K562 (cell line): Measurements from ENCODE around the gene PHEX. TPM values are rescaled to one million over a fixed set of nuclear protein-coding genes. Genes with fewer than 3 reads are reported as not detected.

Experiments
- ATAC-seq: fragments of 200-7000 bp; cut with Tn5 transposase; 3 replicates; pipeline ENCODE4 v1.9.1; 2020; ENCODE audit warnings: moderate library complexity
- BruUV-seq: library from RNA; stranded (reverse); fragments of 400-500 nt; replicated peaks from 2 replicates; lab custom pipeline; 2021; lab: Mats Ljungman, UMichigan
- CTCF ChIA-PET: fragments of 300-600 bp; formaldehyde crosslinking; extraction: SDS; loops from one replicate; lab custom pipeline; 2021; ENCODE audit warnings: low intra/inter-chr PET ratio; lab: Yijun Ruan, JAX
- POLR2A ChIA-PET: fragments of 300-600, 350-650 bp; sonication (Branson Sonifier 250); formaldehyde crosslinking; extraction: SDS; loops from one replicate; lab custom pipeline; 2021; ENCODE audit warnings: antibody characterized with exemption, inconsistent platforms; lab: Yijun Ruan, JAX
- DNase-seq, 4 experiments: peaks; one replicate each; pipeline versions ENCODE4 v3.0.0 to v3.0.0-alpha.2; 2011 to 2018; ENCODE audit warnings: low spot score in 3 of 4, mixed read lengths in 3 of 4; ENCODE audit errors: extremely low read depth in 1 of 4
- FAIRE-seq: peaks from 2 replicates; lab custom pipeline; 2011; peaks lifted over from hg19 to GRCh38; lab: Jason Lieb, UNC
- H2AFZ ChIP-seq: 2 replicates; pipeline ENCODE4 v1.6.0; 2011; ENCODE audit warnings: low read depth, low read length, control low read depth, inconsistent platforms
- H3K27ac ChIP-seq: fragments of 200-600 bp; 3 replicates; pipeline ENCODE4 v1.8.0; 2011; ENCODE audit warnings: low read depth, mild to moderate bottlenecking, control low read depth, inconsistent platforms, low read length, moderate library complexity, mixed read lengths; ENCODE audit errors: extremely low read depth
- H3K27me3 ChIP-seq, 2 experiments: fragments of 300-600 bp in 1 of 2; 2 replicates in 1 of 2; 3 replicates in 1 of 2; pipeline versions ENCODE4 v1.6.0 to v1.8.0; 2011; ENCODE audit warnings: inconsistent platforms in 2 of 2, low read length in 2 of 2, mild to moderate bottlenecking in 1 of 2, mixed read lengths in 1 of 2, moderate library complexity in 1 of 2; ENCODE audit not compliant: control insufficient read depth in 2 of 2, insufficient read depth in 2 of 2
- H3K36me3 ChIP-seq: fragments of 300-600 bp; 3 replicates; pipeline ENCODE4 v1.8.0; 2011; ENCODE audit warnings: mild to moderate bottlenecking, low read length, inconsistent platforms; ENCODE audit not compliant: control insufficient read depth, insufficient read depth
- H3K4me1 ChIP-seq, 2 experiments: fragments of 200-600 bp in 1 of 2; replicated peaks in 1 of 2; 2 replicates in 1 of 2; 3 replicates in 1 of 2; pipeline versions ENCODE4 v1.5.1 to v1.8.0; 2011; ENCODE audit warnings: inconsistent platforms in 2 of 2, low read length in 2 of 2, mild to moderate bottlenecking in 1 of 2, mixed read lengths in 1 of 2, moderate library complexity in 1 of 2; ENCODE audit not compliant: control insufficient read depth in 2 of 2, insufficient read depth in 2 of 2
- H3K4me2 ChIP-seq: 2 replicates; pipeline ENCODE4 v1.6.1; 2011; ENCODE audit warnings: low read length, control low read depth, inconsistent platforms, mixed read lengths; ENCODE audit not compliant: insufficient read depth
- H3K4me3 ChIP-seq: fragments of 200-600 bp; sonication (generic), shearing (Covaris generic); 2 replicates; pipeline ENCODE4 v1.5.1; 2016; ENCODE audit warnings: control low read depth, inconsistent platforms
- H3K79me2 ChIP-seq: fragments of 200-600 bp; 3 replicates; pipeline ENCODE4 v1.8.0; 2011; ENCODE audit warnings: low read length, inconsistent platforms; ENCODE audit not compliant: control insufficient read depth, insufficient read depth
- H3K9ac ChIP-seq, 2 experiments: 2 replicates each; pipeline versions ENCODE4 v1.6.0 to v1.6.1; 2011; ENCODE audit warnings: low read depth in 2 of 2, low read length in 2 of 2, control low read depth in 1 of 2, inconsistent platforms in 1 of 2, mild to moderate bottlenecking in 1 of 2, mixed read lengths in 1 of 2; ENCODE audit not compliant: insufficient read depth in 1 of 2
- H3K9me1 ChIP-seq: one replicate; pipeline ENCODE4 v1.6.0; 2011; ENCODE audit warnings: inconsistent platforms, mild to moderate bottlenecking, low read length, moderate library complexity; ENCODE audit not compliant: control insufficient read depth, insufficient read depth
- H3K9me3 ChIP-seq: replicated peaks from 2 replicates; pipeline ENCODE4 v1.5.1; 2011; ENCODE audit warnings: low read depth, low read length, inconsistent platforms; ENCODE audit not compliant: control insufficient read depth, insufficient read depth
- H4K20me1 ChIP-seq: replicated peaks from 2 replicates; pipeline ENCODE4 v1.6.1; 2011; ENCODE audit warnings: low read length, inconsistent platforms, mixed read lengths; ENCODE audit not compliant: control insufficient read depth, insufficient read depth
- BCL6 ChIP-seq: fragments of 250-450 bp; sonication (Bioruptor Pico); IDR thresholded peaks from 2 replicates; pipeline ENCODE4 v1.4.0; 2020
- C11orf30 ChIP-seq: fragments of 450-650 bp; IDR thresholded peaks from 2 replicates; pipeline ENCODE4 v1.6.1; 2016; ENCODE audit warnings: low read depth, mild to moderate bottlenecking
- CBX2 ChIP-seq: fragments of 200-600 bp; sonication (generic); IDR thresholded peaks from one replicate; pipeline ENCODE4 v1.6.1; 2012; ENCODE audit warnings: mild to moderate bottlenecking, low read length, inconsistent platforms; ENCODE audit not compliant: insufficient read depth, poor library complexity, severe bottlenecking
- CEBPB ChIP-seq: fragments of 450-650 bp; IDR thresholded peaks from 2 replicates; pipeline ENCODE4 v1.6.1; 2016; ENCODE audit warnings: missing genetic modification characterization, missing compliant biosample characterization
- CREBBP ChIP-seq: IDR thresholded peaks from one replicate; pipeline ENCODE4 v1.6.1; 2012; ENCODE audit warnings: low read depth, mild to moderate bottlenecking, control low read depth, inconsistent platforms, low read length
- EGR1 ChIP-seq: fragments of 450-650 bp; conservative IDR thresholded peaks from 2 replicates; pipeline ENCODE4 v1.6.1; 2017; ENCODE audit warnings: mild to moderate bottlenecking
- PTTG1 ChIP-seq: fragments of 450-650 bp; IDR thresholded peaks from 2 replicates; pipeline ENCODE4 v1.6.1; 2016; ENCODE audit warnings: low read depth, mild to moderate bottlenecking, missing genetic modification characterization, missing compliant biosample characterization
- WGBS: fragments of 100-300 bp; shearing (Covaris generic); methylation state at CpG from one replicate; pipeline ENCODE4 v1.1.6; 2016; ENCODE audit warnings: low coverage, mixed read lengths; ENCODE audit not compliant: insufficient coverage; ENCODE audit errors: missing lambda C conversion rate; 5-methylcytosine and 5-hydroxymethylcytosine counted together
- in situ Hi-C: fragments of 300-500 bp; cut with MboI; formaldehyde crosslinking; loops from 4 replicates; pipeline ENCODE4 v1.15.0; 2018; ENCODE audit warnings: inconsistent platforms, mixed read lengths
- intact Hi-C: fragments of 100-400 bp; cut with micrococcal nuclease; formaldehyde crosslinking; loops from 2 replicates; pipeline ENCODE4 v1.14.2; 2022
- polyA plus RNA-seq, 8 experiments: library from polyadenylated mRNA; depleted of rRNA in 4 of 8; stranded (reverse) in 5 of 8; unstranded in 3 of 8; fragments of >200 nt; fragmentation: Nextera tagmentation in 2 of 8; fragmentation: Illumina TruSeq in 1 of 8; extraction: Ambion mirVana in 2 of 8; extraction: Trizol in 1 of 8; gene quantifications; 2 replicates each; pipeline versions ENCODE4 v1.2.1 to v1.2.3, GENCODE V29; 2011 to 2014; ENCODE audit warnings: inconsistent platforms in 1 of 8, missing spikeins in 1 of 8
- total RNA-seq, 7 experiments: library from RNA; depleted of rRNA in 6 of 7; stranded (reverse); fragments of >200 nt in 6 of 7; fragmentation: Illumina TruSeq in 2 of 7; extraction: Trizol in 2 of 7; gene quantifications; 2 replicates each; pipeline versions ENCODE4 v1.2.1 to v1.2.3, GENCODE V29; 2011 to 2021; ENCODE audit warnings: low replicate concordance in 1 of 7
- TF ChIP-seq, protein P1 (sequence below): sonication (generic); formaldehyde crosslinking; IDR thresholded peaks from 2 replicates; pipeline ENCODE4 v1.8.0; 2023; ENCODE audit warnings: mild to moderate bottlenecking, missing genetic modification reagents
- TF ChIP-seq, protein P2 (sequence below), 2 experiments: IDR thresholded peaks; 2 replicates each; pipeline ENCODE4 v1.6.1; 2012; ENCODE audit warnings: improper control_type of control experiment in 2 of 2, low read depth in 2 of 2, low read length in 2 of 2, borderline replicate concordance in 1 of 2

Gene PHEX
- total and polyA plus RNA-seq, 9 of the 15 experiments (the other 6 are each of a cell fraction or from before 2014, with no cell fraction given): 0.01 to 0.11 (median 0.04) TPM; not detected in 6

DNA sequence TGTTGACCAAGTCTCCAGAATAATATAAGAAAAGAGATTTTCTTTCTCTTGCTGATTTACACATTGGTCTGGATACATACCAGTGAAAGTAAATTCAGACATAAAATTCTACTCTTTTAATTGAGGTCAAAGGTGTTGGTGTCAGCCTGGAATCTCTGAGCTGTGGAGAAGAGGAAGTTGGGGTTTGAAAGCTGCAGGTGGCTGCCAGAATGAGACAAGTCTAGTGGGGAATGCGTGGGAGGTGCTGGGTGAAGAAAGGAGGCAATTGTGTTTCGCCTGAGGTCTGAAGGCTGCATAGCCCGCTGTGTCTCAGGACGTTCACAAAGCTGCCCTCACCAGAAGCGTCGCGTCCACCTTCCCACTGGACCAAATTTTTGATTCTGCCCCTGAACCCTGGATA, 31.2 kb downstream of the PHEX start:
- intact Hi-C loops: no loop called here
- H2AFZ ChIP-seq: no peak overlapping the region
- ATAC-seq (no peak), FAIRE-seq (no peak), DNase-seq (peak in 2 of 4 experiments; percentile 6 to 15)
- no TSS peak for BruUV-seq
- H3K9me3 ChIP-seq: no peaks in the 10 kb centered on the region
- H3K79me2 ChIP-seq: no peaks in the 10 kb centered on the region
- POLR2A ChIA-PET: no interaction called here
- no peak overlapping the region for H3K4me2 ChIP-seq
- CTCF ChIA-PET: no interaction called here
- in situ Hi-C loops: no loop called here
- H3K4me3 ChIP-seq: no peak overlapping the region
- no peaks in the 10 kb centered on the region for H3K36me3 ChIP-seq
- no peak for TF ChIP-seq PTTG1 (tag)
- TF ChIP-seq EGR1: peak; percentile 35; the same call in 1 of the 2 replicates
- H3K9me1 ChIP-seq: no peaks in the 10 kb centered on the region
- H3K9ac ChIP-seq: no peak overlapping the region
- no peaks in the 10 kb centered on the region for H4K20me1 ChIP-seq
- no peak overlapping the region for H3K27ac ChIP-seq
- no peaks in the 10 kb centered on the region for H3K4me1 ChIP-seq
- no peaks in the 10 kb centered on the region; a peak in 1 of 5 replicates for H3K27me3 ChIP-seq
- 0% methylated on average over 4 of the region's 7 CpGs for WGBS

DNA sequence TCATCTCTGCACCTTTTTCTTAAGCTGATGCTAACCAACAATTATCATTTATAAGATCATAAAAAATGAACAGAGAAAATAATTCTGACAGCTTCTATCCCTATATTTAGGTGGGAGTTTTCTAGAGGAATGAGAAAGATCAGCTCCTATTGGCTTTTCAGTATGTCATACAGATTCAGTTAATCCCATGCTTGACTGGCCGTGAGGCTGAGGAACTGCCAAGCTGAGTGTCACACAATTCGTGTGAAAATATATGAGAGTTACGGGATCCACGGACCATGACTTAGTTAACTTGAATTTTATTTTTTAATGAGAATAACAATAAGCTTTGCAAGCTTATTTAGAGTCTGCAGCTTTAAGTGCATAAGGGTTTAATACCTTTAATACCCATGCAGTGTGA, 37.5 kb downstream of the PHEX start:
- H3K9me3 ChIP-seq: no peaks in the 10 kb centered on the region
- ChIA-PET POLR2A (interaction anchor here (0.6 to 1.0 kb wide), 2 partner anchors 9 to 32 kb away, joined by 3 read pairs; no protein-coding TSS in a partner anchor), CTCF (no interaction called here)
- H3K27ac ChIP-seq: no peak overlapping the region
- H3K79me2 ChIP-seq: no peaks in the 10 kb centered on the region
- WGBS: 0% methylated on average over 4 of the region's 4 CpGs
- H3K9me1 ChIP-seq: no peaks in the 10 kb centered on the region
- BruUV-seq: no TSS peak
- no peak overlapping the region for H2AFZ ChIP-seq
- no peak overlapping the region for H3K4me2 ChIP-seq
- H3K27me3 ChIP-seq: no peaks in the 10 kb centered on the region; a peak in 1 of 5 replicates
- ATAC-seq: no peak
- H4K20me1 ChIP-seq: no peaks in the 10 kb centered on the region
- H3K36me3 ChIP-seq: no peaks in the 10 kb centered on the region
- FAIRE-seq: no peak
- no peak overlapping the region for H3K4me3 ChIP-seq
- H3K4me1 ChIP-seq: no peaks in the 10 kb centered on the region
- no peak for DNase-seq
- intact Hi-C loops (no loop called here), in situ Hi-C loops (no loop called here)
- no peak overlapping the region for H3K9ac ChIP-seq
- no peak for TF ChIP-seq CREBBP
- no peak for TF ChIP-seq C11orf30
- TF ChIP-seq, protein P1, sequence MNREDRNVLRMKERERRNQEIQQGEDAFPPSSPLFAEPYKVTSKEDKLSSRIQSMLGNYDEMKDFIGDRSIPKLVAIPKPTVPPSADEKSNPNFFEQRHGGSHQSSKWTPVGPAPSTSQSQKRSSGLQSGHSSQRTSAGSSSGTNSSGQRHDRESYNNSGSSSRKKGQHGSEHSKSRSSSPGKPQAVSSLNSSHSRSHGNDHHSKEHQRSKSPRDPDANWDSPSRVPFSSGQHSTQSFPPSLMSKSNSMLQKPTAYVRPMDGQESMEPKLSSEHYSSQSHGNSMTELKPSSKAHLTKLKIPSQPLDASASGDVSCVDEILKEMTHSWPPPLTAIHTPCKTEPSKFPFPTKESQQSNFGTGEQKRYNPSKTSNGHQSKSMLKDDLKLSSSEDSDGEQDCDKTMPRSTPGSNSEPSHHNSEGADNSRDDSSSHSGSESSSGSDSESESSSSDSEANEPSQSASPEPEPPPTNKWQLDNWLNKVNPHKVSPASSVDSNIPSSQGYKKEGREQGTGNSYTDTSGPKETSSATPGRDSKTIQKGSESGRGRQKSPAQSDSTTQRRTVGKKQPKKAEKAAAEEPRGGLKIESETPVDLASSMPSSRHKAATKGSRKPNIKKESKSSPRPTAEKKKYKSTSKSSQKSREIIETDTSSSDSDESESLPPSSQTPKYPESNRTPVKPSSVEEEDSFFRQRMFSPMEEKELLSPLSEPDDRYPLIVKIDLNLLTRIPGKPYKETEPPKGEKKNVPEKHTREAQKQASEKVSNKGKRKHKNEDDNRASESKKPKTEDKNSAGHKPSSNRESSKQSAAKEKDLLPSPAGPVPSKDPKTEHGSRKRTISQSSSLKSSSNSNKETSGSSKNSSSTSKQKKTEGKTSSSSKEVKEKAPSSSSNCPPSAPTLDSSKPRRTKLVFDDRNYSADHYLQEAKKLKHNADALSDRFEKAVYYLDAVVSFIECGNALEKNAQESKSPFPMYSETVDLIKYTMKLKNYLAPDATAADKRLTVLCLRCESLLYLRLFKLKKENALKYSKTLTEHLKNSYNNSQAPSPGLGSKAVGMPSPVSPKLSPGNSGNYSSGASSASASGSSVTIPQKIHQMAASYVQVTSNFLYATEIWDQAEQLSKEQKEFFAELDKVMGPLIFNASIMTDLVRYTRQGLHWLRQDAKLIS: no peak
- TF ChIP-seq CEBPB (tag): no peak
- no peak for TF ChIP-seq BCL6 (CRISPR knock-in tag)
- no peak for TF ChIP-seq CBX2
- TF ChIP-seq, protein P2, sequence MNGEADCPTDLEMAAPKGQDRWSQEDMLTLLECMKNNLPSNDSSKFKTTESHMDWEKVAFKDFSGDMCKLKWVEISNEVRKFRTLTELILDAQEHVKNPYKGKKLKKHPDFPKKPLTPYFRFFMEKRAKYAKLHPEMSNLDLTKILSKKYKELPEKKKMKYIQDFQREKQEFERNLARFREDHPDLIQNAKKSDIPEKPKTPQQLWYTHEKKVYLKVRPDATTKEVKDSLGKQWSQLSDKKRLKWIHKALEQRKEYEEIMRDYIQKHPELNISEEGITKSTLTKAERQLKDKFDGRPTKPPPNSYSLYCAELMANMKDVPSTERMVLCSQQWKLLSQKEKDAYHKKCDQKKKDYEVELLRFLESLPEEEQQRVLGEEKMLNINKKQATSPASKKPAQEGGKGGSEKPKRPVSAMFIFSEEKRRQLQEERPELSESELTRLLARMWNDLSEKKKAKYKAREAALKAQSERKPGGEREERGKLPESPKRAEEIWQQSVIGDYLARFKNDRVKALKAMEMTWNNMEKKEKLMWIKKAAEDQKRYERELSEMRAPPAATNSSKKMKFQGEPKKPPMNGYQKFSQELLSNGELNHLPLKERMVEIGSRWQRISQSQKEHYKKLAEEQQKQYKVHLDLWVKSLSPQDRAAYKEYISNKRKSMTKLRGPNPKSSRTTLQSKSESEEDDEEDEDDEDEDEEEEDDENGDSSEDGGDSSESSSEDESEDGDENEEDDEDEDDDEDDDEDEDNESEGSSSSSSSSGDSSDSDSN (IDR thresholded peaks at IDR 0.05; ENCODE audit: borderline replicate concordance in 1 of 2, low read depth in 2 of 2, low read length in 2 of 2): no peak
